GM19467 (cell line): ENCODE measurements around the gene TLL1.

ENCODE experiments used
- ATAC-seq: cut with Tn5 transposase; IDR thresholded peaks from one replicate; pipeline ENCODE4 v1.9.1; 2021; ENCODE audit warnings: mild to moderate bottlenecking, moderate library complexity; ENCODE audit not compliant: unreplicated experiment

TLL1 gene

DNA sequence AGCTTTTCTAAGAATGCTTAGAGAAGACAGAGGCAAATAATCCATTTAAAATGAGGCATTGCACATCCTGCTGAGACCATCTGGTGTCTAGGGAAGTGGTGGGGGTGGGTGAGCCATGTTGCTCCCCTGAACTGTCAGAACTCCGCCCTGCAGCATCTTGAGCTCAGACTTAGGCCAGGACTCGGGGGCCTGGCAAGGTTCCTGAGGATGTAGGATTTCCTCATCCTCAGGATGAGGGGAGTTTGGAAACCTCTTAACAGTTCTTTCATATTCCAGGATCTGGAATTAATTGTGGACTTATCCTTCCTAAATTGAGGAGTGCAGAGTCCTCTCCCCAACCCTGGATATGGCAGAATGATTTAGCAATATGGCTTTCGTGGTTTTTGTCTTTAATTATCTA lies 6.6 kb downstream of the TLL1 start:
- ATAC-seq = no peak

DNA sequence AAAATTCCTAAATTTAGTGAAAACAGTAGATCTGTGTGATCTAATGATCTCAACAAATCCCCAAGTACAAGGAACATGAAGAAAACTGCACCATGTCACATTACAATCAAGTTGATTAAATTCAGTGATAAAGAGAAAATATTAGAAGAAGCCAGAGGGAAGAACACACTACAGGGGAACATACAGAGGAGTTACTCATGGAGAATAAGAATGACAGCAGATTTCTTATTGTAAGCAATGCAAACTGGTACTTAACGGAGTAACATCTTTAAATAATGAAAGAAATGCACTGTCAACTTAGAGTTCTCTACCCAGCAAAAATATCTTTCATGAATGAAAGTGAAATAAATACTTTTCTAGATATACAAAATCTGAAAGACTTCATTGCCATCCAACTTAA lies 21.1 kb downstream of the TLL1 start:
- ATAC-seq = no peak

DNA sequence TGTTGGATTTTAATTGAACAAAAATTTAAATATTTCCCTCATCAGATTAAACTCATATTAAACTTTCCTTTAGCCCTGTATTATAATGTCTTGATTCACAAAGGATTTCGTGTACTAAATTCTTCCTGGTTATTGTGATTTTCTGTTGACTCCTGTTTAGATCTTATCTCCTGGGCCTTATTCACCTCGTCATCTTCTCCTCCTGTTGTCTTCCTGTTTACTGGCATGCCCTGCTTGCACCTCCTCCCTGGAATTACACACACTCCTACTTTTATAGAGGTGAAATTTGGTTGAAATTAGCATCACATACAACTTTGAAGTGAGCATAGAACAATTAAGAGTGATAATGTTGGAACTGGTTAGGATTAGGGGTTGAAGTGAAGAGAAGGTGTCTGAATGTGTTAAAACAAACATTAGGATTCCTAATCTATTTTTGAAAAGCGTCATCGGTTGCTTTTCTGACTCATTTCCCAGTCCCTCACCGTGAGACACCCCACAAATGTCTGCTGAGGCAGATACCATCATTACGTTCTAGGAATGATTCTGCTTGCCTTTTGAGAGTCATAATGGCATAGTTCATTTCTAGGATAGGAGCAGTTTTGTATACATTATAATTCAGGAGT lies 32.5 kb downstream of the TLL1 start:
- no peak for ATAC-seq

DNA sequence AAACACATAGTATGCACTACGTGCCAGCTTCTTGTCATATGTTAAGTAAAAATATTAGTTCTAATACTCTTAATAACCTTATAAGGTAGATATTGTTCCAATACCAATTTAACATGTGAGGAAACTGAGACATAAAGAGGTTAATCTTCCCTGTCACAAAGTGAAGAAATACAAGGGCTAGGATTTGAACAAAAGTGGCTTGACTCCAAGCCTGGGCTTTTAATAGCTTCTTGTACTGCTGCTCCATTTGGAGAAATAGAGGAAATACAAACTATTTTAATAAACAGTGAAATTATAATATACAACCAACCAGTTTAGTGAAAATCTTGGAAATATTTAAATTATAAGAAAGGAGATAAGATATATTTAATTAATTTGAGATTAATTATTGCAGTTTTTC lies 33.2 kb downstream of the TLL1 start:
- ATAC-seq = no peak

DNA sequence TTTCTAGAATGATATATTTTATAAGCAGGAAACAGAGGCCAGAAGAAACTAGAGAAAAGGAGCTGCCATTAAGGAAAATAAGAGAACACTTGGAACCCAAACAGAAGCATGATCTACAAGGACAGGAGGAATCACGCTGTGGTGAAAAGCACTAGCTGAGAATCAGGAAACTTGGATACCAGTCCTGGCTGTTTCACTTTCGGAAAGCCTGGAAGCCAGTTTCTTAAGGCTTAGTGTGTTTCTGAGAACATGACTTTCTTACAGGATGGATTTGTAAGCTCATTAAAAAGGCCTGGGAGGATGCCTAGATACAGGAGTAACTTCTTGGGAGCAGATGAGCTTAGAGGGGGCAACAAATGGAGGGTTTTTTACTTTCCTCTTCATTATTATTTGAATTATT lies 36.9 kb downstream of the TLL1 start:
- no peak for ATAC-seq

DNA sequence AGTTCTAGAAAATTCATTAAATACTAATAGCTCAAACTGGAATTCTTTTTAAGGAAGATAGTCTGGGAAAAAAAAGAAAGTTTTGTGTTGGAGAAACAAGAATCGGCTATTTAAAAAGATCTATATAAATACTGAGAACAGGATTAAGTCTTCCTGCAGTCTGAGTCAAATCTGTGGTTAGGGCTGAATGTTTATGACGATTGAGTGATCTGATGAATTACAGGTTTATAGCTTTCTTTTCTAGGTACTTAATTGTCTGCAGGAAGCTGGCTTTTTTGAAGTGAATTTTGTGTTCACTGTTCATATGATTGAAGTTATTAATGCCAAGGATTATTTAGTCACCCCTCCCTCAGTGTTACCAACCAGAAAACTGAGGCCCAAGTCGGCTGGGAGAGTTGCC lies 42.2 kb downstream of the TLL1 start:
- ATAC-seq = no peak

DNA sequence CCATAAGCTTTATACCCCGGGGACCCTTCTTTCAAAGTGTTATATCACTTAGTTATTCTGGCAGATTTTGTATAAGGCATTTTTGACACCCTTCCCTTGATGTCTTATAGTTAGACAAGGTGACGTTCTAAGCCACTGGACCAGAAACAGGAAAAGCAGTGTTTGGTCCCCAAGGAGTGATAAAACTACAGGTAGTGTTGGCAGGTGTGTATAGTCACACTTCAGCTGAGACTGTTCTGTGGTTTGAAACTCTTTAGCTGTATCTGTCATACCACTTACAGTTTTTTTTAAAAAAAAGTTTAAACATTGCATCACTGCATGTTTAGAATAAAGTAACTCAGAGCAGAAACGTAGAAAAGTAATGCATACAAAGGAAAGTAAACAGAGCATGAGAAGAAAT lies 48.5 kb downstream of the TLL1 start:
- ATAC-seq = no peak

DNA sequence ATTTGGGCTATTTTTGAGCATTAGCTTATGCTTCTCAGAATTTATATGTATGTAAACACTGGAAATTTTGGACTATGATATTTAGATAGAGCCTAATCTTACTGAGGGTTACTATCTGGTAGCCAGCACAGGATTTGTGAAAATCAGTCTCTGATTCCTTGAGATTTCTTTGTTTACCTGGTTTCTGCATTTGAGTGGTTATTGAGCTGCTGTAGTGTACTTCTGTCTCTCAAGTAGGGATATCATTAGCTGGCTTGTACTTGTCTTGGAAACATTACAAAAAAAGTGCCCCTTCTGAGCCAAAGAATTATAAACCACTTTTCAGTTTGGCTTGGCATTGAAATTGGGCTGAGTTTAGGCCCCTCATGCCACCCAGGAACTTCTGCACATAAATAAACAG lies 49.7 kb downstream of the TLL1 start:
- ATAC-seq = no peak

DNA sequence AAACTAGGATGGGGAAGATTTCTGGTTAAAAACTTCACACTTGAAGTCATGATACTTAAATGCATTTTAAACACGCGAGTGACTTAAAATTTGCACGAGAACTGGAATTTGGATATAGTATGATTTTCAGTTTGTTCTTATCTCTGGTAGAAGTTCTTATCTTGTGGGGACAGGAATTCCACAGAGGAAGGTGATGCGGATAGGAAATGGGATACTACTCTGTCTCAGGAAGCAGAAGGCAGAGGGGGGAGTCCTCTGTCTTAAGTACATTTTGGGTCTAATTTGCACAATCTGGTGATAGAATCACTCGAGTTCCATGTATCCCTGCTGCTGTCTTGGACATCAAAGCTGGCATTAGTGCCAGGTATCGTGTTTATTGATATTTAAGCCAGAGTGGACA lies 53.3 kb downstream of the TLL1 start:
- no peak for ATAC-seq

DNA sequence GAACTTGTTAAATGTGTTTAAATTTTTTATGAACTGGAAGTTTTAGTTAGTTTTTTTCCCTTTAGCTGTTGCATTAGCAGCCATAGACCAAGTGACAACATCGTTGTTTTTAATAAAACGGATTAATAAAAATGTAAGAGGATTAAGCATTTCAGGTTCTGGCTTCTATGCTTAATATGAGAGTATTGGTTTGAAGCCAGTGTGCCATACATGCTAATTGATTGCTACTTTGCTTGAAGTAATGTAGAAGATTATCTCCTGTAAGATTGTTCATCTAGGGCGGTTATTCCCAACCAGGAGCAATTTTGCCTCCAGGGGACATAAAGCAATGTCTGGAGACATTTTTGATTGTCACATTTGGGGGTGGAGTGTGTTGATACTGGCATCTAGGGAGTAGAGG lies 54.3 kb downstream of the TLL1 start:
- no peak for ATAC-seq

DNA sequence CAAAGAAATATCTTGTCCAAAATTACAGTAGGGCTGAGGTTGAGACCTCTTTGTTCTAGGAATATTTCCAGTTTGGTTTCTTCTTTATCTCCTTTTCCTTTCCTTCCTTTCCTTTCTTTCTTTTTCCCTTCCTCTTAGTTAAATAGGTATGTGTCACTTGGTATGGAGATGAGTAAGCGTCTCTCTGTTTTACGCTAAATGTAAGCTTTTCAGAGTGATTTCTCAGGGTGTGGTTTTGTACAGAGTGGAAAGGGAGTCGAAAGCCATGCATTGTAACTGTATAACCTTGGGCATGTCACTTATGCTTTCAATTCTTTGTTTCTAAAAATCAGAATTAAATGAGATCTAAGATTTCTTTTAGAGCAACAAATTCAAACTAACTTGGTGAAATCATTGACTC lies 54.8 kb downstream of the TLL1 start:
- no peak for ATAC-seq

DNA sequence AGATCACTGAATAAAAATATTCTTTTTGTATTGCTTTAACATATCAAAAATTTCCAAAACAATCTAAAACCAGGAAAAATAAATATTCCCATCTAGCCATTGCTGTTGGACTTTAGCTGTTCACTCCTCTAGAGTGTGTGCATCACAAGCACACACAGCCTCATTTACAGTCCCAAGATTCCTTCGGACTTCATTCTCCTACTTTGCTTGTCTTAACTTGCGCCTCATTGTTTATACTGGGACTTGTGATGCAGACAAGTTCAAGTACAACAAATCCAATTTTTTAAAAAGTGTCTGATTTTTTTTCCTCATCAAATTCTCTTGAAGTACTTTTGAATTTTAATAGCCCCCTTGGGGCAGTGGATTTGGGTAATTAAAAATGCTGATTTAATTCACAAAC lies 55.6 kb downstream of the TLL1 start:
- no peak for ATAC-seq

DNA sequence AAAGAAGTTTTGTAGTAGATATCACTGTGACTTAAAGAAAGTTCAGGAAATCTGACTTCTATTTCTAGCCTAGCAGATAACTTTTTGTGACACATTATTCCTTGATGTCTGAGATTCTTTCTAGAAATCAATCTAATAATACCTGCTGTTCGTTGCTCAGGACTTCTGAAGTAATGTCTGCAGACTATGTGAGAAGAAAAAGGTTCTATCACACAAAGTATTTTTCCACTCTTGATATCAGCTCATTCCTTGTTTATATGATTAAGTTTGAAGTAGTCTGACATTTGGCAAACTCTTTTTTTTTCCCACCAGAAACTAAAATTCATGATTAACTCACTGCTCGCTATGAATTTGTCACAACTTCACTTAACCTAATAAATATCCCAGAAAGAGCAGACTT lies 56.6 kb downstream of the TLL1 start:
- ATAC-seq = no peak

DNA sequence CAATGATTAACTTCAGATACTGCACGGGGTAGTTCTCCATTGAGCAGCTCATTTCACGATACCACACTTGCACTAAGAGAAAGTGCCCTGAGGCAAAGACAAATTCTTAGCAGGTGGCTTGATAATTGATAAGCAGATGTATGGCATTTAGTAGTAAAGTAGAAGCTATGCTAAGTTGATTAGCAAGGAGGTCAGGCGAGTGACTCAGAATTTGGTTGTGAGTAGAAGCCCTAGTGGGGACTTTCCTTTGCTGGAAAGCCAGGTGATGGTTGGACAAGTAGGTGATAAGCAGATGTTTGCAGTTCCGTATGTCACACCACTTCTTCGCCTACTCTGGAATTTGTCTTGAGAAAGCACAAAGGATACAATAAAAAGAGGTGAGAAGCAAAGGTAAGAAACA lies 58.7 kb downstream of the TLL1 start:
- no peak for ATAC-seq

DNA sequence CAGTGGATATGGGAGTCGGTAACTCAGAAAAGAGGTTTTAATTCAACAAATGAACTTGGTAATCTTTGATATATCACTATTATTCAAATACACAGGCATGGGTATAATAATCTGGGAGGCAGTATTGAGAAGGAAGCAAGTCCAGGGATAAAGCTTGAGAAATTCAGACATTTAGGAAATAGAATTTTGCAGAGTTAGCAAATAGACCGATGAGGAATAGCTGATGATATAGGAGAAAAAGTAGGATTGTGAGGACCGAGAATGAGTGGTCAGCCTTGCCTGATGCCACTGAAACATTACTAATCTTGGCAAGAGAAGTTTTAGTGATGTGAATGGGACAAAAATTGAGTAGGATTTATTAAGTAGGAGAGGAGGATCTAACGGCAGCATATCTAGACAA lies 71.9 kb downstream of the TLL1 start:
- no peak for ATAC-seq

DNA sequence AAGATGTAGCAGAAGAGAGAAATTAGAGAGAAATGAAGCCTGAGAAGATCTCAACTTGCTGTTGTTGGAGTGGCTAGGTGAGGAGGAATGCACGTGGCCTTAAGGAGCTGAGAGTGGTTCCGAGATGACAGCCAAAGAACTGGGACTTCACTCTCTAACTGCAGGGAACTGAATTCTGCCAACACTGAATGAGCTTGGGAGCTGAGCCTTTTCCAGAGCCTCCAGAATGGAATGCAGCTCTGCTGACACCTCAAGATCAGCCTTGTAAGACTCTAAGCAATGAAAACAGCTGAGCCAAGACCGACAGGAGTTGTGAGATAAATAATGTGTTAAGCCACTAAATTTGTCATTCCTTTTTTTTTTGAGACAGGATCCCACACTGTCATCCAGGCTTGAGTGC lies 73.0 kb downstream of the TLL1 start:
- no peak for ATAC-seq

DNA sequence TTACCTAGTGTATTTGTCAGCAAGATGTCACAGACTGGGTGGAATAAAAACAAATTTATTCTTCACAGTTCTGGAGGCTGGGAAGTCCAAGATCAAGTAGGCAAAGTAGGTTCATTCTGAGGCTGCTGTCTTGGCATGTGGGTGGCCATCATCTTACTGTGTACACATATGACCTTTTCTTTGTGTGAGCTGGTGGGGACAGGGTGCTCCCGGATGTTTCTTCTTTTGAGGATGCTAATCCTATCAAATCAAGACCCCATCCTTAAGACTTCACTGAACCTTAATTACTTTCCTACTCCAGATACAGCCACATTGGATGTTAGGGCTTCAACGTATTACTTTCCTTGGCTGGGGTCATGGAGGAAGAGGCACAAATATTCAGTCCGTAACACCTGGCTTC lies 74.0 kb downstream of the TLL1 start:
- no peak for ATAC-seq

DNA sequence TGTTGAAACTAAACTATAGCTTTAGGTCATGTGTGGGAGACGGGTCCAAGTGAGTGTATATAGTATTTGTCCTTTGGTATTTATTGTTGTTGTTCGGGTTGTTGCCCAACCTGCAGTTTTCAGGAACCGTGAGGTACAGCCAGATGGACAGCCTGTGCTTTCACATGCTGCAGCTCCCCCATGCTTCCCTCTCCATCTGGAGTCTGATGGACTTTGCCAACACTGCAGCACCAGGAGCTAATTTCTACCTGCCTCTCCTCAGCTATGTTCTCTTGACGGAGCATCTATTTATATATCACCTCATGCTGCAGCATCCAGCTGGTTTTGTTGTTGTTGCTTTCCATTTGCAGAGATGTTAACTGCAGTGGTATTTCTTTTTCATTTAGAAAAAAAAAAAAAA lies 80.1 kb downstream of the TLL1 start:
- no peak for ATAC-seq

DNA sequence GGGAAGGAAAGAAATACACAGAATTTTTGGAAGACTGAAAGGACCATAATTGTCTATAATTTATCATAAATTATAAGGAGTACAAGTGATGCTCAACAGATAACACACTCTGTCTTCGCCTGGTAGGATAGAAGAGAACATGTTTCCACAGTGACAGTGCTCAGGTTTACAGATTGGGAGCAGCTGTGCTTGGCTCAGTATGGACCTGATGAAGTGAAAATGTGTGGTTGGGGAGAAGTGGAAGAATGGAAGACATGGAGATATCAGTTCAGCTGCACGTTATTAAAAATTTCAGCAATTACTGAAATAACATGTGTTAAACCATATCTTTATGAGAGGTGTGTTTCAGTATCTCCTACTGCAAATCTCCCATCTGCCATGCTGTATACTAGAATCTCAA lies 90.6 kb downstream of the TLL1 start:
- ATAC-seq = no peak

DNA sequence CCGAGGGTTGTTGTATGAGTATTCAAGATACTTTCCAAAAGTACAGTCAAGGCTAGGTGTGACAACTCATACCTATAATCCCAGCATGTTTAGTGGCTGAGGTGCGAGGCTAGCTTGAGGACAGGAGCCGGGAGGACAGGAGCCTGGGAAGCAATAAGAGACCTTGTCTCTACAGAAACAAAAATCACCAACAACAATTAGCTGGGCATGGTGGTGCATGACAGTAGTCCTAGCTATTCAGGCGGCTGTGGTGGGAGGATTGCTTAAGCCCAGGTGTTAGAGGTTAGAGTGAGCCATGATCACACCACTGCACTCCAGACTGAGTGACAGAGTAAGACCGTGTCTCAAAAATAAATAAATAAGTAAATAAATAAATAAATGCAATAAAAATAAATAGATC lies 91.6 kb downstream of the TLL1 start:
- no peak for ATAC-seq

DNA sequence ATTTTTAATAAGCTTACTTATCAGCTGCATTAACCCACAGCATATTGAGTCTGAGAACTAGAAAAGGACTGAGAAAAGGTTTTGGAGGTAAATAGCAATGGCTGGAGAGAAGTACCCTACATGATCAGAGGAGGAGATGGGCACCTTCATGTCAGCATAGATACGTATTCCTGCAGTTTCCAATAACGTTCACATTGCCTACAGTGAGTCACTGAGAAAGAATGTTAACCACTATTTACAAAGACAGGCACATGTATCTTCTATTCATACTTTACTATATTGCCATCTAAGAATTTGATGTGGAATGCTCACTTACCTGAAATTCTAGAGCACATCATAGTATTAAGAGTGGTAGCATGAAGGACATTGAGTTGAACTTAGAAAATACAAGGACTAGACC lies 92.5 kb downstream of the TLL1 start:
- no peak for ATAC-seq

DNA sequence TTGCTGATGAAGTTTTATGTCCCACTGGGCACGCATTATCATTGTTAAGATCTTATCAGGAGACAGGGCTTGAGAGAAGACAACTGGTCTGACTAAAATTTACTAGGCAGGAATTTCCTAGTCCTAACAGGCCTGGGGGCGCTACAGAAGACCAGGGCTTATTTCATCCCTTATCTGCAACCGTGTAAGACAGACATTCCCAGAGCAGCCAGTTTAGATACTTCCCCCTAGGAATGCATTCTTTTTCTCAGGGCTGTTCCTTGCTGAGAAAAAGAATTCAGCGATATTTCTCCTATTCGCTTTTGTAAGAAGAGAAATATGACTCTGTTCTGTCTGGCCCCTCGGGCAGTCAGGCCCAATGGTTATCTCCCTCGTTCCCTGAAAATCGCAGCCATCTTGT lies 93.8 kb downstream of the TLL1 start:
- ATAC-seq = no peak

DNA sequence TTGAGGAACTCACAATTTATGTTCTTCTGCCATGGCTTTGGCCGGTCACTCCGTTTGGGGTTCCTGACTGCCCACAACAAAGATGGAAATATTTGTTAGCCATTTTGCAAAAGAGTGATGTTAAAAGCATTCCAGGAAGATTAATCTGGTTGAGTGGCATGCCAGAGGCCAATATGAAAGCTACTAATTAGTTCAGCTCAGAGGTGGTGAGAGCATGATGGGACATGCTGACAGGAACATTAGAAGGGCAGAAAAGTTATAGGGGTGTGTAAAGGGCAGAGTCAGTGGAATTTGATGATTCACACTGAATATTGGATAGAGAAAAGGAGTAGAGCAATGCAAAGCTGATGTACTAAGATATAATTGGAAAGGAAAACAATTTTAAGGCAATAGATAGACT lies 94.4 kb downstream of the TLL1 start:
- ATAC-seq = no peak
